ENCODE measurements around the gene SMYD3. TPM values are rescaled to one million over a fixed set of nuclear protein-coding genes. Genes with fewer than 3 reads are reported as not detected.

Gene SMYD3
- total and polyA plus RNA-seq, 2 of the 13 experiments (the other 11 are each of a cell fraction or from before 2014, with no cell fraction given) = 27.7 to 35.8 TPM

- TF ChIP-seq, protein P1, sequence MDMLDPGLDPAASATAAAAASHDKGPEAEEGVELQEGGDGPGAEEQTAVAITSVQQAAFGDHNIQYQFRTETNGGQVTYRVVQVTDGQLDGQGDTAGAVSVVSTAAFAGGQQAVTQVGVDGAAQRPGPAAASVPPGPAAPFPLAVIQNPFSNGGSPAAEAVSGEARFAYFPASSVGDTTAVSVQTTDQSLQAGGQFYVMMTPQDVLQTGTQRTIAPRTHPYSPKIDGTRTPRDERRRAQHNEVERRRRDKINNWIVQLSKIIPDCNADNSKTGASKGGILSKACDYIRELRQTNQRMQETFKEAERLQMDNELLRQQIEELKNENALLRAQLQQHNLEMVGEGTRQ (IDR thresholded peaks at IDR 0.05; ENCODE audit: low read depth, low read length) = no peak
- TF ChIP-seq, protein P1 (CRISPR knock-in tag; IDR thresholded peaks at IDR 0.05; ENCODE audit: borderline replicate concordance) = no peak
- TF ChIP-seq, protein P2, sequence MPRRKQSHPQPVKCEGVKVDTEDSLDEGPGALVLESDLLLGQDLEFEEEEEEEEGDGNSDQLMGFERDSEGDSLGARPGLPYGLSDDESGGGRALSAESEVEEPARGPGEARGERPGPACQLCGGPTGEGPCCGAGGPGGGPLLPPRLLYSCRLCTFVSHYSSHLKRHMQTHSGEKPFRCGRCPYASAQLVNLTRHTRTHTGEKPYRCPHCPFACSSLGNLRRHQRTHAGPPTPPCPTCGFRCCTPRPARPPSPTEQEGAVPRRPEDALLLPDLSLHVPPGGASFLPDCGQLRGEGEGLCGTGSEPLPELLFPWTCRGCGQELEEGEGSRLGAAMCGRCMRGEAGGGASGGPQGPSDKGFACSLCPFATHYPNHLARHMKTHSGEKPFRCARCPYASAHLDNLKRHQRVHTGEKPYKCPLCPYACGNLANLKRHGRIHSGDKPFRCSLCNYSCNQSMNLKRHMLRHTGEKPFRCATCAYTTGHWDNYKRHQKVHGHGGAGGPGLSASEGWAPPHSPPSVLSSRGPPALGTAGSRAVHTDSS (CRISPR knock-in tag; conservative IDR thresholded peaks at IDR 0.05) = no peak
- no peak for TF ChIP-seq ZNF296 (CRISPR knock-in tag; conservative IDR thresholded peaks at IDR 0.05)
- TF ChIP-seq ZKSCAN8 (CRISPR knock-in tag; IDR thresholded peaks at IDR 0.05; ENCODE audit: borderline replicate concordance) = no peak
- no peak for TF ChIP-seq ZFP90 (CRISPR knock-in tag; IDR thresholded peaks at IDR 0.05; ENCODE audit: borderline replicate concordance)
- TF ChIP-seq, protein P3, sequence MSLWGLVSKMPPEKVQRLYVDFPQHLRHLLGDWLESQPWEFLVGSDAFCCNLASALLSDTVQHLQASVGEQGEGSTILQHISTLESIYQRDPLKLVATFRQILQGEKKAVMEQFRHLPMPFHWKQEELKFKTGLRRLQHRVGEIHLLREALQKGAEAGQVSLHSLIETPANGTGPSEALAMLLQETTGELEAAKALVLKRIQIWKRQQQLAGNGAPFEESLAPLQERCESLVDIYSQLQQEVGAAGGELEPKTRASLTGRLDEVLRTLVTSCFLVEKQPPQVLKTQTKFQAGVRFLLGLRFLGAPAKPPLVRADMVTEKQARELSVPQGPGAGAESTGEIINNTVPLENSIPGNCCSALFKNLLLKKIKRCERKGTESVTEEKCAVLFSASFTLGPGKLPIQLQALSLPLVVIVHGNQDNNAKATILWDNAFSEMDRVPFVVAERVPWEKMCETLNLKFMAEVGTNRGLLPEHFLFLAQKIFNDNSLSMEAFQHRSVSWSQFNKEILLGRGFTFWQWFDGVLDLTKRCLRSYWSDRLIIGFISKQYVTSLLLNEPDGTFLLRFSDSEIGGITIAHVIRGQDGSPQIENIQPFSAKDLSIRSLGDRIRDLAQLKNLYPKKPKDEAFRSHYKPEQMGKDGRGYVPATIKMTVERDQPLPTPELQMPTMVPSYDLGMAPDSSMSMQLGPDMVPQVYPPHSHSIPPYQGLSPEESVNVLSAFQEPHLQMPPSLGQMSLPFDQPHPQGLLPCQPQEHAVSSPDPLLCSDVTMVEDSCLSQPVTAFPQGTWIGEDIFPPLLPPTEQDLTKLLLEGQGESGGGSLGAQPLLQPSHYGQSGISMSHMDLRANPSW (CRISPR knock-in tag; IDR thresholded peaks at IDR 0.05; ENCODE audit: borderline replicate concordance) = no peak
- Histone ChIP-seq H3K4me2 (ENCODE audit: low read depth, low read length) (no peak overlapping the region), H3K9ac (ENCODE audit: insufficient read depth, low read depth, low read length) (no peak overlapping the region), H3K27ac (ENCODE audit: extremely low read length, insufficient read depth, low read length) (no peak overlapping the region), H2AFZ (ENCODE audit: low read length) (no peak overlapping the region), H3K36me3 (replicated peaks in 1 of 2; ENCODE audit: control insufficient read depth in 1 of 2, insufficient read depth in 2 of 2, low read length in 2 of 2) (no peaks in the 10 kb centered on the region), H3K79me2 (ENCODE audit: insufficient read depth, low read length) (no peaks in the 10 kb centered on the region), H3K27me3 (ENCODE audit: control insufficient read depth in 1 of 2, insufficient read depth in 2 of 2, low read length in 2 of 2) (no peaks in the 10 kb centered on the region), H3K4me3 (replicated peaks in 1 of 3; ENCODE audit: insufficient read depth in 1 of 3, low read depth in 2 of 3, low read length in 3 of 3) (no peak overlapping the region), H3K9me3 (ENCODE audit: low read length) (no peaks in the 10 kb centered on the region), H4K20me1 (ENCODE audit: insufficient read depth, low read length) (no peaks in the 10 kb centered on the region), H3K4me1 (ENCODE audit: insufficient read depth, low read length) (no peaks in the 10 kb centered on the region)
- POLR2A ChIA-PET = no interaction called here
- CTCF ChIA-PET (ENCODE audit: low intra/inter-chr PET ratio, low total read pairs) = no interaction called here
- in situ Hi-C loops (cut with HindIII; ENCODE audit: extremely low pct_ligation_motif_present, low pct_unique_long_range_greater_than_20kb) (no loop called here), intact Hi-C loops (cut with micrococcal nuclease; ENCODE audit: unreplicated experiment) (no loop called here)
- DNase-seq (ENCODE audit: low spot score) (no peak), ATAC-seq (no peak), FAIRE-seq (no peak)
- no TSS peak for BruUV-seq (replicated peaks)
Observed at GRCh38 chr1:246383791-246384190, 123.3 kb downstream of the SMYD3 start.
